SKM-1 treated with dmso at 0.1 percent for 144 hours (cell line): ENCODE results near the gene TOP1.
A peak's percentile ranks its signal among the peaks of the same experiment; 100 is the strongest.

Experiments used
- DNase-seq: peaks from one replicate; lab custom pipeline; 2025; ENCODE audit not compliant: unreplicated experiment; lab: John Stamatoyannopoulos, UW

Gene TOP1

GRCh38 chr20:41142919-41143318 lies 114.3 kb downstream of the TOP1 start:
- DNase-seq = peak; percentile 21

- no peak for DNase-seq
Measured at GRCh38 chr20:41143354-41143753, 114.7 kb downstream of the TOP1 start.

- no peak for DNase-seq
Measured at GRCh38 chr20:41145317-41145716, 116.7 kb downstream of the TOP1 start.

- DNase-seq = no peak
Measured at GRCh38 chr20:41145821-41146620, 117.4 kb downstream of the TOP1 start.

- no peak for DNase-seq
Measured at GRCh38 chr20:41147767-41148191, 119.2 kb downstream of the TOP1 start.

- DNase-seq = no peak
Measured at GRCh38 chr20:41148942-41149341, 120.3 kb downstream of the TOP1 start.

GRCh38 chr20:41150664-41151063 lies 122.0 kb downstream of the TOP1 start:
- DNase-seq = no peak

- DNase-seq = no peak
Measured at GRCh38 chr20:41151134-41151869, 122.7 kb downstream of the TOP1 start.

- DNase-seq = no peak
Measured at GRCh38 chr20:41152108-41152757, 123.6 kb downstream of the TOP1 start.

GRCh38 chr20:41154436-41155176 lies 126.0 kb downstream of the TOP1 start:
- no peak for DNase-seq

- DNase-seq = no peak
Measured at GRCh38 chr20:41155261-41155660, 126.6 kb downstream of the TOP1 start.

GRCh38 chr20:41158082-41158625 lies 129.5 kb downstream of the TOP1 start:
- DNase-seq = no peak

- DNase-seq = no peak
Measured at GRCh38 chr20:41159547-41159946, 130.9 kb downstream of the TOP1 start.

GRCh38 chr20:41160686-41161085 lies 132.1 kb downstream of the TOP1 start:
- DNase-seq = no peak

- no peak for DNase-seq
Measured at GRCh38 chr20:41161886-41162285, 133.3 kb downstream of the TOP1 start.

- DNase-seq = no peak
Measured at GRCh38 chr20:41162396-41162795, 133.8 kb downstream of the TOP1 start.

GRCh38 chr20:41163821-41164220 lies 135.2 kb downstream of the TOP1 start:
- no peak for DNase-seq

GRCh38 chr20:41165001-41165882 lies 136.6 kb downstream of the TOP1 start:
- no peak for DNase-seq

- DNase-seq = no peak
Measured at GRCh38 chr20:41166201-41167117, 137.8 kb downstream of the TOP1 start.
